Measurements from ENCODE around the gene MSMB.
"Not testable (repeated sequence)": the region's sequence is repeated elsewhere in the genome, so short reads cannot be mapped to it uniquely, and the experiment has no call there.

MSMB gene, protein sequence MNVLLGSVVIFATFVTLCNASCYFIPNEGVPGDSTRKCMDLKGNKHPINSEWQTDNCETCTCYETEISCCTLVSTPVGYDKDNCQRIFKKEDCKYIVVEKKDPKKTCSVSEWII

DNA sequence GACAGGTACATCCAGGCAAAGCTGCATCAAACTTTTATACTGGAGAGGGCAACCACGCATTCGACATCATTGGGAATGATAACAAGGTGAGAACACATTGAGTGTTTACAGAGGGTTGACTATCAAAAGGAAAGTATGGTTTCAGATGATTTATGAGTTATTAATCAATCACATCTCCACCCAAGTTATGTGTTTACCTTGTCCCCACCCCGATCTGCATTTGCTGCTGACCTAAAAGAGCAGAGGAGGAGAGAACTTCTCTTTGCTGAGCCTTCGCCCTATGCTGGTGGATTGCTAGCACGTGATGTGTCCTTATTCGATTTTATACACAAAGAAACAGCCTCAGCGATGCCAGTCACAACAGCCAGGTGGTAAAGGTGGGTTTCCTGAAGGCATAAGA is at the start of gene MSMB:
MSMB (minus strand) TSS at position 9 of the 400 bp plus-strand sequence. CDS start 32 bp downstream, outside the sequence.
- no peak for DNase-seq (ENCODE audit: low read depth)
- TF ChIP-seq, protein P1, sequence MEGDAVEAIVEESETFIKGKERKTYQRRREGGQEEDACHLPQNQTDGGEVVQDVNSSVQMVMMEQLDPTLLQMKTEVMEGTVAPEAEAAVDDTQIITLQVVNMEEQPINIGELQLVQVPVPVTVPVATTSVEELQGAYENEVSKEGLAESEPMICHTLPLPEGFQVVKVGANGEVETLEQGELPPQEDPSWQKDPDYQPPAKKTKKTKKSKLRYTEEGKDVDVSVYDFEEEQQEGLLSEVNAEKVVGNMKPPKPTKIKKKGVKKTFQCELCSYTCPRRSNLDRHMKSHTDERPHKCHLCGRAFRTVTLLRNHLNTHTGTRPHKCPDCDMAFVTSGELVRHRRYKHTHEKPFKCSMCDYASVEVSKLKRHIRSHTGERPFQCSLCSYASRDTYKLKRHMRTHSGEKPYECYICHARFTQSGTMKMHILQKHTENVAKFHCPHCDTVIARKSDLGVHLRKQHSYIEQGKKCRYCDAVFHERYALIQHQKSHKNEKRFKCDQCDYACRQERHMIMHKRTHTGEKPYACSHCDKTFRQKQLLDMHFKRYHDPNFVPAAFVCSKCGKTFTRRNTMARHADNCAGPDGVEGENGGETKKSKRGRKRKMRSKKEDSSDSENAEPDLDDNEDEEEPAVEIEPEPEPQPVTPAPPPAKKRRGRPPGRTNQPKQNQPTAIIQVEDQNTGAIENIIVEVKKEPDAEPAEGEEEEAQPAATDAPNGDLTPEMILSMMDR (IDR thresholded peaks at IDR 0.05; ENCODE audit: control insufficient read depth, insufficient read depth, low read depth, low read length, missing control alignments), result no peak
- no peak within 1 kb of the TSS for H3K4me3 ChIP-seq (ENCODE audit: control insufficient read depth, low read depth, low read length)

DNA sequence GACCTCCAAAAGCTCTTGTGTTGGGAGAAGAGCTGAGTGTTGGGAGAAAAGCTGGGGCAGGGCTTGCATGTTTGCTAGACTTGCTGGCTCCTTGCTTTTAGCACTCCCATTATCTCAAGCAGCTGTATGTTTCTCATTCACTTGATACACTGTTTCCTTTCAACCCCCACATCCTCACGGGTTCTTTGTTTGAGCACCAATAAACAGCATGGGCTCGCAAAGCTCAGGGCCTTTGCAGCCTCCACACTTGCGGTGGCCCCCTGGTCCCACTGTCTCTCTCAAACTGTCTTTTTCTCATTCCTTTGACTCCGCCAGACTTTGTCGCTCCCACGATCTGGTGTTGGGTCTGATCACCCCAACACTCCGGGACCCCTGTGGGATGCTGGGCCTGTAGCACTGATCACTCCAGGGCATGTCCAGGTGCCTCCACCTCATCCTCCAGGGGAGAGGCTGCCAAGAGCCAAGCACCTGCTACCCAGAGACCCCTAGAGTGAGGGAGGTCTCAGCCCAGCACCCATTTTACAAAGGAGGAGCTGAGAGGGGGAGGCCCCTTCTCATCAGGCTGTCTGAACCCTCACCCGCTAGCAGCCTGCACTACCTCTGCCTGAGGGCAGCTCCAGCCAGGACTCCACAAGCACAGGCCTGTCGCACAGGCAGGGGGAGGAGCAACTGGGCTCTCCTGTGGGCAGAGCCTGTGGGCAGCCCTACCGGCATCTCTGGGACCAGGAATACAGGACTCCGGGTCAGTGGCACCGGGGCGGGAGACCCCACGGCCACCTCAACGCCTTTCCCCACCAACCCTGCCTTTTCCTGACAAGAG is 49.1 kb upstream of the MSMB start:
- TF ChIP-seq, protein P1 (IDR thresholded peaks at IDR 0.05; ENCODE audit: control insufficient read depth, insufficient read depth, low read depth, low read length, missing control alignments), result no peak
- no peak for DNase-seq (ENCODE audit: low read depth)

DNA sequence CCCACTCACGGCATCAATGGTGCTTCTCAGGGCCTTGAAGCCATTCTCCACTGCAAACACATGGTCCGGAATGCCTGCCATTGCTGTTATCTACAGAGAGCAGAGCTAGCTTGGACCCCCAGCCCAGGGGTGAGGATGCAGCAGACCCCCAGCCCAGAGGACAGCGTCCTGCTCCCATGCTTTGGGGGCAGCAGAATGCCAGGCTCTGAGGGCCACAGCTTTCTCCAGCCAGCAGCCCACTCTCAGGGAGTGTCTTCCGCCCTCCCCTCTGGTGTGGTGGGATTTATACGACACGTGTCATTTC is 48.1 kb upstream of the MSMB start:
- H3K4me3 ChIP-seq (ENCODE audit: control insufficient read depth, low read depth, low read length), result no peak overlapping the region
- no peak for DNase-seq (ENCODE audit: low read depth)
- TF ChIP-seq, protein P1 (IDR thresholded peaks at IDR 0.05; ENCODE audit: control insufficient read depth, insufficient read depth, low read depth, low read length, missing control alignments), result no peak

More for the DNA sequence above, 49.1 kb upstream of the MSMB start:
- no peak overlapping the region for H3K4me3 ChIP-seq (ENCODE audit: control insufficient read depth, low read depth, low read length)

DNA sequence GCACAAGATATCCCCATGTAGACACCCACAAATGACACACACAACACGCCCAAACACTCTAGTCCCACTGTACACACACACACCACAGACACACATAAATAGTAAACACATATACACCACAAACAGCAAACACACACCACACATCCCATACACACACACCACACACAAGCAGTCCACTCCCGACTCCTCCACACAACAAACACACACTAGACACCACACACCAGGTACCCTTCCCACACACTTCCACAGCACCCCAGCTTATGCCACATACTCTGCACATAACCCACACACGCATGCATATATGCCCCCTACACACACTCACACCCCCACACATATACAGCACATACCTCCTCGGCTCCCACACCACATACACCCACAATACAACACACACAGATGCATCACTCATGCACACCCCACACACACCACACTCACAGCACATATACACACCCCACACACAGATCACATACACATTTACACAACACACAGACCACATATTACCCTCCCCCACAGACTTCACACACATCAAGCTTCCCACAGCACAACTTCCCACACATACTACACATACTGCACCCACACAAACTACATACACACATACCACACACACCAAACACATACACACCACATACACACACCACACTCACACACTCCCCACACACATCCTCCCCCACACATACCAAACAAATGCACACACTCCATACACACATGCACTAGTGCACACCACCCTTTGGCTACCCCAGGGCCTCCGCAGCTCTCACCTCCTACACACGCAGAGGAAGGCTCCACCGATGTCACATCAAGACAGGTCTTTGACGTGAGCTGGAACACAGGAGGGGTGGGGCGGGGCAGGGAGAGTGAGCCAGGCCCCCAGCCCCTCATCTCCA is 47.5 kb upstream of the MSMB start:
- not testable (repeated sequence) for DNase-seq (ENCODE audit: low read depth); H3K4me3 ChIP-seq (ENCODE audit: control insufficient read depth, low read depth, low read length)

DNA sequence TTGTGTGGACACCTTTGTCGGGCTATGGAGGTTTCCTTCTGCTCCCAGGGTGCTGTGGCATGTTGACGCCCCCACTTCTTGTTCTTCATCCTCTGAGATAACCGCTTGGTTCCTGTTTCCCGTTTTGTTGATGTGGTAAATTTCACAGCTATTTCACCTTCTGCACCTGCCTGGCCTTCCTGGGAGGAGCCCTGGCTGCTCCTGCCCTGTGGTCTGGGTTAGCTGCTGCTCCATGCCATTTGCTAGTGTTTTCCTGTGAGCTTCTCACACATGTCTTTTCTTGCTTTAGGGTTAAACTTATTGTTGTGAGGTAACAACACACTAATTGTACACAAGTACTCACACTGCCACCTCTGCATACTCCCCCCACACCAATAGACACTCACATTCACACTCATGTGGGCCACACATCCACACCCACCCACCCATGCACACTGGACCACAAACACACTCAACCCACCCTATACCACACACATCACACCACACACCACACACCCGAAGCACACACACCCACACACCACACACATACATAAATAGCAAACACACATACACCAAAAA is 46.5 kb upstream of the MSMB start:
- H3K4me3 ChIP-seq (ENCODE audit: control insufficient read depth, low read depth, low read length), result no peak overlapping the region
- DNase-seq (ENCODE audit: low read depth), result no peak
- TF ChIP-seq, protein P1 (IDR thresholded peaks at IDR 0.05; ENCODE audit: control insufficient read depth, insufficient read depth, low read depth, low read length, missing control alignments), result no peak

DNA sequence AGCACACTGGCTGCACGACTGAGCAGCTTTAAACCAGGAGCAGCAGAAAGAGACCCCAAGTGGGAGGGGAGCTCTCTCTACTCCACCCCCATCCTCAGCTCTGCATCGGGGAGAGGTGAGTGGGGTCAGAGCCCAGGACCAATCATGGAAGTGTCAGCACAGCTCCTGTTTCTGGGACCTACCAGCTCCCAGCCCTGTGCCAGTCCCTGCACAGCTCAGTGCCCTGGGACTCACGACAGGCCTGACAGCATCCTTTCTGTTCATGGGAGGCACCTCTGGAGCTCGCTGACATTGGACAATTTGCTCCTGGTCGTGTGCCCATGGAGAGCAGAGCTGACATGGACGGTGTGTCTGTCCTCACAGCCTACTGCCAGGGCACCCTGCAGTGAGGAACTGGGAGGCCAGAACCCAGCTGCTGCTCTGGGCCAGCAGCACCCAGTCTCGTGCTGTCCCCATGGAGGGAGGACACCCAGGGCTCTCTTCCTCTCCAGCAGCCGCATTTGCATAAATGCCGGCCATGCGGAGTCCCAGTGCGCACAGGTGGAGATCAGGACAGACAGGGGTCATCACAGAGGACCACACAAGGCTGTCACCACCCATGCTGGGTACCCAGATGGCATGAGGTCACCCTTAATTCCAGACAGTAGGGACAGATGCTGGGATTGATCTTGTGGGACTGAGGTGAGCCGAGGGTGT is 45.9 kb upstream of the MSMB start:
- no peak overlapping the region for H3K4me3 ChIP-seq (ENCODE audit: control insufficient read depth, low read depth, low read length)
- DNase-seq (ENCODE audit: low read depth), result no peak
- TF ChIP-seq, protein P1 (IDR thresholded peaks at IDR 0.05; ENCODE audit: control insufficient read depth, insufficient read depth, low read depth, low read length, missing control alignments), result no peak
